ENCODE results near the gene MYRF.

The MYRF gene

DNA sequence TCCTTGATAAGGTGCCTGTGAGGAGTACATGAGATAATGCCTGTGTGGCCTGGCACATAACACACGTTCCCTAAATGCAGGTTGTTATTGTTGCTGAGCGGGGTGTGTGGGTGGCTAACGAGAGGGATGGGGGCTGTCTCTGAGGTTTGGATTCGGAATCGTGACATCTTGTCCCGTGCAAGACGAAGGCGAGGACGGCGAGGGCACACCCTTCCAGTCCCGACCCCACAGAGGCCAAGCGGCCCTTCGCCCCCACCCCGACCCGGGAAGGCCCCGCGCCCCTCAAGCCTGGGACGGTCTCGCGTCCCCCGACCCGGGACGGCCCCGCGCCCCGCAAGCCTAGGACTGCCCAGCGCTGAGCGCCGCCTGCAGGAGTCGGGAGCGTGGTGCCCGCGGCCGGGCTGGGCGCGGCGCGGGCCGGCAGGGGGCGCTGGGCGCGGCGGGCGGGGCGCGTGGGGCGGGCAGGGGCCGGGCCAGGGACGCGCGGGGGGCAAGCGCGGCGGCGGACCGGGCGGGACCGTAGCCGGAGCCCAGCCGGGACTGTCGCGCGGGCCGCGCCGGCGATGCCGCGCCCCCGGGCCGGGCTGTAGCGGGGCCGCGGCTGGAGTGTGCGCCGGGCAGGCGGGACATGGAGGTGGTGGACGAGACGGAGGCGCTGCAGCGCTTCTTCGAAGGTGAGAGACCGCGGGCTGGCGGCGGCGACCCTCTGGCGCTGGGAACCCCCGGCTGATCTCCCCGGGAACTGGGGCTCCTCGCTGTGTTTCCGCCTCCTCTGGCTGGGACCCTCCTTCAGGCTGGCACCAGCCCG lies at the start of gene MYRF:
Gene MYRF, plus strand, starts transcription at position 520 of the 808 bp plus-strand sequence. Its CDS starts 109 bp downstream, at position 629.
- DNase-seq (ENCODE audit: insufficient read length, low spot score) (no peak), FAIRE-seq (no peak)
- TF ChIP-seq, protein P1, sequence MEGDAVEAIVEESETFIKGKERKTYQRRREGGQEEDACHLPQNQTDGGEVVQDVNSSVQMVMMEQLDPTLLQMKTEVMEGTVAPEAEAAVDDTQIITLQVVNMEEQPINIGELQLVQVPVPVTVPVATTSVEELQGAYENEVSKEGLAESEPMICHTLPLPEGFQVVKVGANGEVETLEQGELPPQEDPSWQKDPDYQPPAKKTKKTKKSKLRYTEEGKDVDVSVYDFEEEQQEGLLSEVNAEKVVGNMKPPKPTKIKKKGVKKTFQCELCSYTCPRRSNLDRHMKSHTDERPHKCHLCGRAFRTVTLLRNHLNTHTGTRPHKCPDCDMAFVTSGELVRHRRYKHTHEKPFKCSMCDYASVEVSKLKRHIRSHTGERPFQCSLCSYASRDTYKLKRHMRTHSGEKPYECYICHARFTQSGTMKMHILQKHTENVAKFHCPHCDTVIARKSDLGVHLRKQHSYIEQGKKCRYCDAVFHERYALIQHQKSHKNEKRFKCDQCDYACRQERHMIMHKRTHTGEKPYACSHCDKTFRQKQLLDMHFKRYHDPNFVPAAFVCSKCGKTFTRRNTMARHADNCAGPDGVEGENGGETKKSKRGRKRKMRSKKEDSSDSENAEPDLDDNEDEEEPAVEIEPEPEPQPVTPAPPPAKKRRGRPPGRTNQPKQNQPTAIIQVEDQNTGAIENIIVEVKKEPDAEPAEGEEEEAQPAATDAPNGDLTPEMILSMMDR (IDR thresholded peaks at IDR 0.05; ENCODE audit: insufficient read depth, missing control alignments): peak; percentile 54

DNA sequence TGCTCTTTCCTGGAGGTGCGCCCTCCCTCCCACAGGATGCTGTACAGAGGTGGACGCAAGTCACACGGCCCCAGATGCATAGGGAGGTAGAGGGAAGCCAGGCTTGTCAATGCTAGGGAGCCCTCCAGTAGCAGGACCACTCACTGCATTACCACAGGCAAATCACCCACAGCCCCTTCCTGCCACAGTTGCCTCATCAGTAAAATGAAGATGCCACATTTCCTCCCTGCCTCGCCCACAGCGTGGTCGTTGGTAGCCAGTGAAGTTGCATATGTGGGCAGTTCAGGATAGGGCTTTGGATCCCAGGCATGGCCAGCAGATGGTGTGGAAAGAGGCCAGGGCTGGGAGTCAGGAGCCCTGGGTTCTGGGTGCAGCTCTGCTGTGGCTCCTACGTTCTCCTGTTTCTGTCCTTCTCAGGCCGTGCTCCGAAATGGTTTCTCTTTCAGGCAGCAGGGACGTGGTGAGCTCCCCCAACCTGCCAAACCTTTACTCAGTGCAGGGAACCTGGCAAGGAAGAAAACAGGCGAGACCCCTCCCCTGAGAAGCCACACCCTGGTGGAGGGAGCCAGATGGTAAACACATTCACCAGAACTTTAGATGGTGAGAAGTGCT lies 49.6 kb upstream of the MYRF start:
- DNase-seq (ENCODE audit: insufficient read length, low spot score) (no peak), FAIRE-seq (no peak)
- TF ChIP-seq, protein P1 (IDR thresholded peaks at IDR 0.05; ENCODE audit: insufficient read depth, missing control alignments): no peak

DNA sequence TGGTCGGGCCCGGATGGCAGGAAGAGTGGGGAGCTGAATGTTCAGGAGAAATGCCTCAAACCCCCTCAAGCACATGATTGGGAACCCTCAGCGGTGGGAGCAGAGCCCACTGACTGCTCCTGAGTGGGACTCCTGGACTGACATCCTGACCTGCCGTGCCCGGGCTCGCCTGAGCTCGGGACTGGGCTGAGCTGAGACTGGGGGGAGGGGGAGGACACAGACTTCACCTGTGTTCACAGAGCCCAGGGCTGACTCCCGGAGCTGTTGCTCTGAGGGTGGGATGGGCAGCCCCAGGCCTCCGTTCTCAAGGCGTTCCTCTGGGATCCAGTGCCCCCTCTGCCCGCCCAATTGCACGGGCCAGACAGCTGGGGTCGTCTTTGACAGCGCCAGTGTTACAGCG lies 47.6 kb upstream of the MYRF start:
- TF ChIP-seq, protein P1 (IDR thresholded peaks at IDR 0.05; ENCODE audit: insufficient read depth, missing control alignments): no peak
- DNase-seq (ENCODE audit: insufficient read length, low spot score) (no peak), FAIRE-seq (no peak)

DNA sequence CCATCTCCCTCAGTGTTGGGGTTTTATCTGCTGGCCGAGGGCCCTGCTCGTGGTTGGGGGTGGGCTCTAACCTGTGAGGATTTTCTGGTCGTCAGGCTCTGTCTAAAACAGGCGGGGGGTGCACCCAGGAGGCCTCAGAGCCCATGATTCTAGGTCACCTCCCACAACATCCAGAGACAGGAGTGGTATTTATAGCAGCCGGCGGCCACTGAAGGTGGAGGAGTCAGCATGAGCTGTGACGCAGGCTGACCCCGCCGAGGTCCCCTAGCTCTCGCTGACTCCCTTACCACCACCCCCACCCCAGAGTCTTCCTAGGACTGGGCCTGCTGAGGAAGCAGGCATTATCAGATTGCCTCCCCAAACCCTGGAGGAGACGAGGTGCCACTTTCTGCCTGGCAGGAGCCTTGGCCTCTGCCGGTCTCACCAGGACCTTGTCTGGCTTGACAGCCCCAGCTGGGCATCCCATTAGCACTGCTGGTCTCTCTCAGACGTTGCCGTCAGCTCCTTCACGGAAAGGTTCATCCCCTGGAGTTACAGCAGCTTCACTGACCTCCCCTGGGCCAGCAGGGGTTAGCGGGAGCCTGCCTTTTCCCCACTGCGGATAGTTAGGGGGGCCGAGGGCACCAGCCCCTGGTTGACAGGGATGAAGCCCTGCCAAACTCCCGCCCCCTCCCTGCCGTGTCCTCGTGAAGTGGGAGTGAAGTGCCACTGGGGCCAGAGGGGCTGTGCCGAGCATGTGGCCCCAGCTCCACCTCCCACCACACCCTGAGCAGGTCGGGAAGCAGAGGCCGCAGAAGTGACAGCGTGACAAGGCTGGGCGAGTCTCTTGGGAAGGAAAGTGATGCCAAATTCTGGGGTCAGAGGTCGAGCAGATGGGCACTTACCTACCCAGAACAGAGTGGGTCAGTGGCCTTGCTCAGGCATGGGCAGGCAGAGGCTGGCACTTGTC lies 45.7 kb upstream of the MYRF start:
- TF ChIP-seq, protein P1 (IDR thresholded peaks at IDR 0.05; ENCODE audit: insufficient read depth, missing control alignments): no peak
- FAIRE-seq: no peak
- DNase-seq (ENCODE audit: insufficient read length, low spot score): no peak

DNA sequence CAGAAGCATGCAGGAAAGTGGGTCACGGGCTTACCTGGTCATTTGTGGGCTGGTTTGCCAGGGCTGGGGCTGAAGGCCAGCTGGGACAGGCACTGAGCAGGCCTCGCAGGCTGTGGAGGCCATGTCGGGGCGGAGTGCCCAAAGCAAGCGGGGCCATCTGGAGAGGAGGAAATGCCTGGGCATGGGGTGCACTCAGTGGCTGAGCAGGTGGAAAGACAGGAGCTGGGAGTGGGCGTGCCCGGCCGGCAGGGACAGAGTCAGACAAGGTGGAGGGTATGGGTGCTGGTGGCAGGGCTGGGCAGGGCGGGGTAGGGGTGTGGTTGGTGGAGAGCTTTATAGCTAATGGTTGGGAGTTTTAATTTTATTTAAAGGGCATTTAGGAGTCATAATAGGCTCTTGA lies 44.9 kb upstream of the MYRF start:
- DNase-seq (ENCODE audit: insufficient read length, low spot score) (no peak), FAIRE-seq (no peak)

DNA sequence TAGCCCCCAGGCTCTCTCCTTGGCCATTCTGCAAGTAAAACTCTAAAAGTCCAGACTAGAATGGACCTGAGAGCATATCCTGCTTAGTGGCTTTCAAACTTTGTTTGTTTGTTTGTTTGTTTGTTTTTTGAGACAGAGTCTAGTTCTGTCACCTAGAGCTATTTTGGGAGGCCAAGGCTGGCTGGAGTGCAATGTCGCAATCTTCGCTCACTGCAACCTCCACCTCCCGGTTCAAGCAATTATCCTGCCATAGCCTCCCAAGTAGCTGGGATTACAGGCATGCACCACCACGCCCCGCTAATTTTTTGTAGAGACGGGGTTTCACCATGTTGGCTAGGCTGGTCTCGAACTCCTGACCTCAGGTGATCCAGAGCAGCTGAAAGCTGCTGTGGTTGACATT lies 43.3 kb upstream of the MYRF start:
- DNase-seq (ENCODE audit: insufficient read length, low spot score) (no peak), FAIRE-seq (no peak)
- TF ChIP-seq, protein P1 (IDR thresholded peaks at IDR 0.05; ENCODE audit: insufficient read depth, missing control alignments): no peak

More for the DNA sequence above, 44.9 kb upstream of the MYRF start:
- TF ChIP-seq, protein P1 (IDR thresholded peaks at IDR 0.05; ENCODE audit: insufficient read depth, missing control alignments): no peak

All from D721Med (cell line).